K562 (cell line): ENCODE data around the gene CRCP. TPM values are rescaled to one million over a fixed set of nuclear protein-coding genes. Genes with fewer than 3 reads are reported as not detected.

Experiments used
- CGGBP1 ChIP-seq: fragments of 250-450 bp; sonication (Bioruptor Pico); IDR thresholded peaks from 2 replicates; pipeline ENCODE4 v1.9.0; 2021; ENCODE audit warnings: mild to moderate bottlenecking
- ELF4 ChIP-seq: fragments of 450-650 bp; formaldehyde crosslinking; IDR thresholded peaks from 2 replicates; pipeline ENCODE4 v1.4.0; 2022; ENCODE audit warnings: missing genetic modification characterization
- ETV1 ChIP-seq: fragments of 450-650 bp; conservative IDR thresholded peaks from 2 replicates; pipeline ENCODE4 v1.6.1; 2016; ENCODE audit warnings: missing genetic modification characterization, control low read depth, low read depth, missing compliant biosample characterization
- KLF13 ChIP-seq: fragments of 450-650 bp; IDR thresholded peaks from 2 replicates; pipeline ENCODE4 v1.6.1; 2016; ENCODE audit warnings: missing genetic modification characterization, low read depth, mild to moderate bottlenecking, missing compliant biosample characterization, moderate library complexity, borderline replicate concordance
- NR0B1 ChIP-seq: fragments of 450-650 bp; IDR thresholded peaks from one replicate; pipeline ENCODE4 v1.6.1; 2018; ENCODE audit warnings: mild to moderate bottlenecking, moderate library complexity; ENCODE audit not compliant: partially characterized antibody
- PTRF ChIP-seq: fragments of 450-650 bp; IDR thresholded peaks from 2 replicates; pipeline ENCODE4 v1.6.1; 2016; ENCODE audit warnings: mild to moderate bottlenecking, missing genetic modification characterization, missing compliant biosample characterization
- RAD51 ChIP-seq: fragments of 450-650 bp; IDR thresholded peaks from 2 replicates; pipeline ENCODE4 v1.7.1; 2016; ENCODE audit warnings: low read depth, mild to moderate bottlenecking, borderline replicate concordance
- REST ChIP-seq, 2 experiments: fragments of 450-650 bp; formaldehyde crosslinking in 1 of 2; IDR thresholded peaks; 2 replicates each; pipeline versions ENCODE4 v1.4.0 to v1.6.1; 2014 to 2020; ENCODE audit warnings: mild to moderate bottlenecking in 2 of 2, borderline replicate concordance in 1 of 2, low read depth in 1 of 2
- TFE3 ChIP-seq: fragments of 450-650 bp; formaldehyde crosslinking; IDR thresholded peaks from 2 replicates; pipeline ENCODE4 v1.4.0; 2020; ENCODE audit warnings: mild to moderate bottlenecking, mixed read lengths
- U2AF2 ChIP-seq: fragments of 200-400 bp; formaldehyde crosslinking; optimal IDR thresholded peaks from 2 replicates; pipeline ENCODE3; 2017; ENCODE audit warnings: low read depth, mild to moderate bottlenecking, low read length
- USF2 ChIP-seq: sonication (generic); formaldehyde crosslinking; IDR thresholded peaks from 2 replicates; pipeline ENCODE4 v1.5.0; 2020; ENCODE audit warnings: missing genetic modification reagents
- ZBTB26 ChIP-seq: fragments of 450-650 bp; formaldehyde crosslinking; IDR thresholded peaks from 2 replicates; pipeline ENCODE4 v1.4.0; 2022; ENCODE audit warnings: missing genetic modification characterization
- ZNF354B ChIP-seq: fragments of 250-450 bp; sonication (Bioruptor Pico); IDR thresholded peaks from 2 replicates; pipeline ENCODE4 v1.4.0; 2020
- ZNF668 ChIP-seq: fragments of 250-450 bp; sonication (Bioruptor Pico); IDR thresholded peaks from 2 replicates; pipeline ENCODE4 v1.8.0; 2022; ENCODE audit warnings: mild to moderate bottlenecking, inconsistent platforms
- ZSCAN29 ChIP-seq: fragments of 450-650 bp; IDR thresholded peaks from 2 replicates; pipeline ENCODE4 v1.6.1; 2017
- polyA plus RNA-seq, 8 experiments: library from polyadenylated mRNA; depleted of rRNA in 4 of 8; stranded (reverse) in 5 of 8; unstranded in 3 of 8; fragments of >200 nt; fragmentation: Nextera tagmentation in 2 of 8; fragmentation: Illumina TruSeq in 1 of 8; extraction: Ambion mirVana in 2 of 8; extraction: Trizol in 1 of 8; gene quantifications; 2 replicates each; pipeline versions ENCODE4 v1.2.1 to v1.2.3, GENCODE V29; 2011 to 2014; ENCODE audit warnings: inconsistent platforms in 1 of 8, missing spikeins in 1 of 8
- total RNA-seq, 7 experiments: library from RNA; depleted of rRNA in 6 of 7; stranded (reverse); fragments of >200 nt in 6 of 7; fragmentation: Illumina TruSeq in 2 of 7; extraction: Trizol in 2 of 7; gene quantifications; 2 replicates each; pipeline versions ENCODE4 v1.2.1 to v1.2.3, GENCODE V29; 2011 to 2021; ENCODE audit warnings: low replicate concordance in 1 of 7

CRCP gene
- total and polyA plus RNA-seq, 9 of the 15 experiments (the other 6 are each of a cell fraction or from before 2014, with no cell fraction given): 22.1 to 58.3 (median 43.4) TPM

GRCh38 chr7:66150471-66150870 lies 35.8 kb downstream of the CRCP start (continued):
- TF ChIP-seq REST (IDR thresholded peaks at IDR 0.05; ENCODE audit: borderline replicate concordance): no peak
- TF ChIP-seq REST (CRISPR knock-in tag; IDR thresholded peaks at IDR 0.05; ENCODE audit: low read depth): no peak
- TF ChIP-seq ZSCAN29: no peak
- no peak for TF ChIP-seq CGGBP1 (CRISPR knock-in tag)
- peak; percentile 94 for TF ChIP-seq TFE3 (CRISPR knock-in tag)
- TF ChIP-seq ZBTB26 (CRISPR knock-in tag): no peak
- TF ChIP-seq KLF13 (tag): no peak
- peak; percentile 43; the same call in 1 of the 2 replicates for TF ChIP-seq ETV1
- no peak for TF ChIP-seq NR0B1
- TF ChIP-seq USF2 (CRISPR knock-in tag): peak; percentile 59
- TF ChIP-seq RAD51: peak; percentile 63
- no peak for TF ChIP-seq PTRF (tag)
- TF ChIP-seq ELF4: no peak
- TF ChIP-seq ZNF668: no peak
- TF ChIP-seq ZNF354B (CRISPR knock-in tag): no peak
- TF ChIP-seq U2AF2: no peak
